Stimulated activated CD4-positive, alpha-beta T cell treated with anti-CD3 and anti-CD28 coated beads, TNF-alpha, amount 100 ng/mL, for 48 hours (primary cell): ENCODE measurements around the gene ACBD4.

Experiments used
- DNase-seq, 3 donors: peaks; one replicate each; pipeline ENCODE4 v3.0.0-alpha.2; 2020; ENCODE audit warnings: low read depth in 3 of 3

ACBD4 gene

DNA sequence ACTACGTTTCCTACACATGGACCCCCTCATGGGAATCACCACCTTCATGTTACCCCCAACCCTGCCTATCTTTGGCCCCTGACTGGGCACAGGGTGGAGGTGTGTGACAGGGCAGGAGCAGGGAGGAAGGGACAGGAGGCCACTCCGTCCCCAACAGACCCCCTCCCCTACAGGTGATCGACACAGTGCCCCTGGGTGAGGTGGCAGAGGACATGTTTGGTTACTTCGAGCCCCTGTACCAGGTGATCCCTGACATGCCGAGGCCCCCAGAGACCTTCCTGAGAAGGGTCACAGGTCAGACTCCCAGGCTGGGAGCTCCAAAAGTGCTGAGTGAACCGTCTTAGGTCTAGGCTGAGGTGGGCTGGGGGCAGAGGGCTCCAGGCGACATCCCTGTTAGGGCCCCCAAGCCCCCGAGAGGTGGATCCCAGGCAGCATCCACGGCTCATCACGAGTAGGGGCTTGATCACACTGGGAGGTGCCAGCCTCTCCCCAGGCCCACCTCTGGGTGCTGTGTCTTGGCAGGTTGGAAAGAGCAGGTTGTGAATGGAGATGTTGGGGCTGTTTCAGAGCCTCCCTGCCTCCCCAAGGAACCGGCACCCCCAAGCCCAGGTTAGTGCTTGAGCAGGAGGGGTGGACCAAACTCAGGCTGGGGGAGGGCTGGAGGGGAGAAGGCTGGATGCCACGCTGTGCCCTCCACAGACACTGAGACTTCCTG, 1.5 kb downstream of the ACBD4 start:
- DNase-seq, result no peak

- DNase-seq, result no peak
Observed at GRCh38 chr17:45137561-45138305, 2.2 kb downstream of the ACBD4 start.

DNA sequence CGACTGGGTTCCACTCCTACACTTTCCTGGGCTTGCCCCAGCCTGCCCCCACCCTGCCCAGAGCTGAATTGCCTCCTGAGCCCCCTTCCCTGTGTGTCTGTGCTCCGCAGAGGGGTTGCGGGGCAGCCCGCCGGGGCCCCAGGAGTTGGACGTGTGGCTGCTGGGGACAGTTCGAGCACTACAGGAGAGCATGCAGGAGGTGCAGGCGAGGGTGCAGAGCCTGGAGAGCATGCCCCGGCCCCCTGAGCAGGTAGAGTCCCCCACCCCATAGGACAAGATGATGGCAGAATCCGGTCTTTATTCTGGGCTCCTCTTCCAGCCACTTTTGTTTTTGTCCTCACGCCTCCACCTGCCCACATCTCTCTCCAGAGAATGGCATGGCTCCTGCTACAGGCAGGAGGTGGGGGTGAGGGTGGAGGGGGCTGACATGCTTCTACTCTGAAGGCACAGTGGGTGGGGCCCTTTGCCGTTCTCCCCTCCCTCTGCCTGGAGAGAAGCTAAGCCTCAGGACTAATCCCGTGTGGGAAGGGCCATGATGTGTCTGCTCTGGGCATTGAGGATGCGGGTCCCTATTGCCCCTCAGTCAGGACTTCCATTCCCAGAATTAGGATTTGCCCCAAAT, 3.5 kb downstream of the ACBD4 start:
- no peak for DNase-seq

DNA sequence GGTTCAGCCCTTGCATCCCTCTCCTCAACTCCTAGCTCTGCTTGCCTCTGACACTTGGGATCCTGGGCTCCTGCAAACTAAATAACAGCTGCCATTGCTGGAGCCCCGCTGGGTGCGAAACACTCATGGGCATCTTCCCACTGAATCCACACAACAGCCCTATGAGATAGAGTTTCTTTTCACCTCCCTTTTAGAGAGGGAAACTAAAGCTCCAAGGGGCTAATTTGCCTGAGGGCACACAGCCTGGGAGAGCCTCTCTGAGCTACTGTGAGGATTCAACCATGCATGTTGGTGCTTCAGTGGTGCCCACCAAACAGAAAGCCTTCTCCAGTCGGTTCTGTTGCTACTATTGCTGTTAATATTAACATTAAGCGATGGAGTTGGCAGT, 4.0 kb downstream of the ACBD4 start:
- no peak for DNase-seq

DNA sequence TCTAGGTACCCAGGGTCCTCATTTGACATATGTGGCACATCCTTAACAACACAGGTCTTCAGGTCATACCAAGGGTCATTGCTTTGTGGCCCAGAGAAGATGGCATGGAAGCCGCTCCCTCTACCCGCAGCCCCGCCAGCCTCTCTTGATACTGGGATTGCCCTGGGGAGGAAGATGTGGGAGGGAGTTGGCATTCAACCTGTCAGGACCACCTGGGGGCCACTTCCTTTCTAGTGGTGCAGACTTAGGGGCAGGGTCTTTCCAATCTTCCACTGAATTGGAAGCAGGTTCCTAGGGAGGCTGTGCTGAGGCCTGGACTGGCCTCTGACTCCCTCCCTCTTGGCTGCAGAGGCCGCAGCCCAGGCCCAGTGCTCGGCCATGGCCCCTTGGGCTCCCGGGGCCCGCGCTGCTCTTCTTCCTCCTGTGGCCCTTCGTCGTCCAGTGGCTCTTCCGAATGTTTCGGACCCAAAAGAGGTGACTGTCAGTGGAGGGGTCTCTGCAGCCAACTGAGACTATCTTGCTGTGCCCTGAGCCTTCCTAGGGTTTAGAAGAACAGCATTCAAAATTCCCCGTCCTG, 7.7 kb downstream of the ACBD4 start:
- no peak for DNase-seq

GRCh38 chr17:45143767-45144198, 8.3 kb downstream of the ACBD4 start:
- no peak for DNase-seq

GRCh38 chr17:45144199-45145034, 8.9 kb downstream of the ACBD4 start:
- no peak for DNase-seq

- DNase-seq, result no peak
Observed at GRCh38 chr17:45145035-45145389, 9.5 kb downstream of the ACBD4 start.

DNA sequence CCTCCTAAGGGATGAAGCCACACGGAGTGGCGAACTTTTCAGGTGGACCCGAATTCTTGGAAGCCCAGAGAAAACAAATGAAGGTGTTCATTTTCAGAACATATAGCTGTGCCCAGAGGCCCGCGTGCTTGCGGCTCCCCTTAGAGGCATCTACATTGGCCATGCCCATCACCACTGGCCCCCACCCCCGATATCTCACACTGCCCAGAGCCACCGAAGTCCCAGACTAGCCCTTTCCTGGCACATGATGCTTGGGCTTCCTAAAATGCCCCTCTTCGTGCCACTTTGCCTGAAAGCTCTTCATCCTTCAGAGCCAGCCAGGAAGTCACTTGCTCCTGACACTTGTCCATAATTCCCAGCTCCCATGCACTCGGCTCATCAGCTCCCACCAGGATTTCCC, 10.7 kb downstream of the ACBD4 start:
- no peak for DNase-seq

- no peak for DNase-seq
Observed at GRCh38 chr17:45146592-45146889, 11.1 kb downstream of the ACBD4 start.

DNA sequence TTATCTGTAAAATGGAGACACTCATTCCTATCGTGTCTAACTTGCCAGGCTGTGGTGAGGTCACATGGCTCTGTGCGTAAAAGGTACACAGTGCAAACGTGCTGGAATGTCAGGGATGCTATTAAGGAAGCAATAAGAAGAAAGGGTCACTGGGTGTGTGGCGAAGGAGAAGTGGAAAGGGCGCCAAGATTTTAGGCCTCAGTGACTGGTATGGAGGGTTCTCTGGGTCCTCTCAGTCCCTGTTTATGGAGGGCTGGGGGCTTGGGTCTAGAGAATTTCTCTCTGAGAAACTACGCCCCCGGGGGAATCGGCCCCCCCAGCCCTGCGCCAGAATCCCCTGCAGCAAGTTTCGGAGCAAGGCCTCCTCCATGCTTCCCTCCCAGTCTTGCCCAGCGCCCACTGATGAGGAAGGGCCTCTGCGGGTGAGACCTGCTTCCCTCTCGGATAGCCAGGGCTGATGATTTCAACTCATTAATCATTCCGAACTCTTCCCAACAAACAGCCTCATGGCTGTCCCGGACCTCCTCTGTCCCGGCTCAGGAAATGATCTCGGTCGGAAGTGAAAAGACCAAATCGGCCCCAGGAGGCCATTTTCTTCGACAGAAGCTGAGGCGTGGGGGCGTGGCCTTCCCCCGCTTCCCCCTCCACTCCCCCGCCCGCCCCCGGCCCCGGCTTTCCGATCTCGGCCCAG, 11.5 kb downstream of the ACBD4 start:
- DNase-seq, result no peak

GRCh38 chr17:45147581-45148182, 12.2 kb downstream of the ACBD4 start:
- DNase-seq, result peak; percentile 65 to 75 (median 68)

DNA sequence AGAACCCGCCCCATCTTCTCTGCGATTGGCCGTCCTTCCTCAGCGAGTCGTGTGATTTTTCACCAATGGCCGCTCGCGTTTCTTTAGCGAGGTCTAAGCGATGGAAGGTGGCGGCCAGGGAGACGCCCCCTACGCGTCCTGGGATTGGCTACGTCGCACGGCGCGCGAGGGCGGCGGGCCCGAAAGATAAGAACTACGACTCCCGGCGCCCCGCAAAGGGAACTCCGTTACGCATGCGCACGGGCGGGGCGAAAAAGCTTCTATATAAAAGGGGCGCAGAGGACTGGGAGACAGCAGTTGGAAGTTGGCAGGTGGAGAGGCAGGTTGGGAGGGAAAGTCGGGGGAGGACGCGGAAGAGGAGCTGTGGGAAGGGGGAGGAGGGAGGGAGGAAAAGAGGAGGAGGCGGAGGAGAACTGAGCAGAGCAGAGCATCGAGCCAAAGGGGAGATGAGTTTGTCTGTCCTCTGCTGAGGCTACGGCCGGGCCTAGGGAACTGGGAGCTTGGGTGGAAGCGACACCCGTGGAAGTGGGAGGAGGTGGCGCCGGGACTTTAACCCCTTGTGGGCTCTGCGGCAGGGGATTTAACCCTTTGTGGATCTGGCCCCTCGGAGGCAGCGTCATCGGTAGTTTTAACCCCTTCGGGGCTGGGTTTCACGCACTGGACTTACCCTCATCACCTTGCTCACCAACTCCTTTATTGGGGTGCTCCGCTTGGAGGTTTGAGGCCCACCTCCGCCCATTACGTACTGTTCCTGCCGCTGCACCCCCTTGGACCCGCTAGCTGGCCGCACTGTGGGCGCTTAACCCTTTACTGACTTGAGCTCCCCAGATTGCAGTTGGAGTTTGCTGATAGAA, 12.9 kb downstream of the ACBD4 start, which contains the start of gene HEXIM1:
TSS of gene HEXIM1 (plus strand) at position 293 of the 854 bp plus-strand sequence. CDS start 716 bp downstream, outside the sequence.
- DNase-seq, result peak; percentile 94 to 99 (median 97)

- peak in 2 of 3 donors; percentile 60 to 76 for DNase-seq
Observed at GRCh38 chr17:45149037-45149668, 13.7 kb downstream of the ACBD4 start.

- peak in 1 of 3 donors; percentile 18 for DNase-seq
Observed at GRCh38 chr17:45149669-45150664, 14.5 kb downstream of the ACBD4 start.

DNA sequence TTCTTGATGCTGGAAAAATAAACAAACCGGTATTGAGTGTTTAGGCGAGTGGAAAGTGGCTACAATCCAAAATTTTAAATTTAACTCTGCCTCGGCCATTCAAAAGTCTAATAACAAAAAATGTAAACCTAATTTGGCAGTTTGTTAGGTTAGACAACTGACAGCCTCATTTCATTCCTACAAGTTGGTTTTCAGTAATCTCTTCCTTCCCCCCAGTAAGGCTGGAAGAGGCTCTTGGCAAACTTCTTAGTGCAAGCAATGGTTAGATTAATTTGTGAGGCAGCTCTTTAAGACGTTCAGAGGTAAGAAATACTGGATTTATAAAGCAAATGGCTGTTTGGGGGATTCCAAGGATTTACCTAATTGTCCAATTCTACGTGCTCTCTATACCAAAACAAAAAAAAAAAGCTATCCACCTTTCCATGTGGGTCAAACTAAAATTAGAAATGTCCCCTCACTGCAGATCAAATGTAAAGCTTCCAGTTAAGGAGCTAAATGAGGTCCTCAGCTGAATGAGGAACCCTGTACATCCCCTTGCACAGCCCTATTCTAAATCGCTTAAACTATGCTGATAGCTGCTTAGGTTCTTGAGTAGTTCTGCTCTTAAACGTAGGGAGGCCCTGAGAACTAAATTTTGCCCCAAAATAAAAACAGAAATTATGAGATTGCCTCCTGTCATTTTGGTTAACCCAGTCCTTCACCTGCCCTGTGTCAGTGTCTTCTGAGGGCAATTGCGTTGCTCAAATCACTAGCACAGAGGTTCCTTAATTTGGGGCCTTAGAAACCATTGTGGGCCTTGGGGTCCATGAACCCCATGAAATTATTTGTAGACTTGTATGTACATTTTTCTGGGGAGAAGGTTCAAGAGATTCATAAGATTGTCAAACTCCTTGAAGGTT, 15.7 kb downstream of the ACBD4 start:
- no peak for DNase-seq

- DNase-seq, result no peak
Observed at GRCh38 chr17:45155029-45155428, 19.5 kb downstream of the ACBD4 start.
